DMS53 treated with DMSO at 0.1 percent for 48 hours (cell line): ENCODE data around the gene KRTAP9-9.
"Not testable (repeated sequence)": the region's sequence is repeated elsewhere in the genome, so short reads cannot be mapped to it uniquely, and the experiment has no call there.

Source experiments
- DNase-seq: peaks from one replicate; lab custom pipeline; 2025; ENCODE audit not compliant: unreplicated experiment; lab: John Stamatoyannopoulos, UW

The KRTAP9-9 gene

GRCh38 chr17:41264599-41264998 lies 9.4 kb downstream of the KRTAP9-9 start:
- DNase-seq = no peak

- no peak for DNase-seq
Measured at GRCh38 chr17:41265078-41265477, 9.9 kb downstream of the KRTAP9-9 start, which contains the start of gene KRTAP9-6. KRTAP9-6 (plus strand) TSS chr17:41265378; CDS start chr17:41265378, 0 bp downstream.

- no peak for DNase-seq
Measured at GRCh38 chr17:41267711-41268110, 12.5 kb downstream of the KRTAP9-9 start.

GRCh38 chr17:41271323-41271722 lies 16.1 kb downstream of the KRTAP9-9 start:
- not testable (repeated sequence) for DNase-seq

GRCh38 chr17:41271858-41272257 lies 16.7 kb downstream of the KRTAP9-9 start:
- DNase-seq = no peak

- not testable (repeated sequence) for DNase-seq
Measured at GRCh38 chr17:41275648-41276190, 20.5 kb downstream of the KRTAP9-9 start, which contains the start of gene KRTAP9-7. KRTAP9-7 (plus strand) TSS chr17:41275698; CDS start chr17:41275698, 0 bp downstream.

GRCh38 chr17:41278176-41278955 lies 23.2 kb downstream of the KRTAP9-9 start:
- DNase-seq = no peak

GRCh38 chr17:41284043-41284442 lies 28.9 kb downstream of the KRTAP9-9 start:
- no peak for DNase-seq

- DNase-seq = no peak
Measured at GRCh38 chr17:41284546-41284945, 29.4 kb downstream of the KRTAP9-9 start.

GRCh38 chr17:41287050-41287449 lies 31.9 kb downstream of the KRTAP9-9 start:
- no peak for DNase-seq

- DNase-seq = no peak
Measured at GRCh38 chr17:41294016-41294415, 38.8 kb downstream of the KRTAP9-9 start.

- no peak for DNase-seq
Measured at GRCh38 chr17:41296846-41297245, 41.7 kb downstream of the KRTAP9-9 start.

- DNase-seq = no peak
Measured at GRCh38 chr17:41298458-41299135, 43.4 kb downstream of the KRTAP9-9 start.

GRCh38 chr17:41301204-41301790 lies 46.1 kb downstream of the KRTAP9-9 start:
- DNase-seq = no peak

GRCh38 chr17:41301916-41302901 lies 47.0 kb downstream of the KRTAP9-9 start, which contains the start of gene KRTAP29-1:
KRTAP29-1 (minus strand) TSS chr17:41302851; CDS start chr17:41302851, 0 bp downstream.
- DNase-seq = no peak

GRCh38 chr17:41302981-41303380 lies 47.8 kb downstream of the KRTAP9-9 start:
- DNase-seq = no peak

GRCh38 chr17:41304091-41304490 lies 48.9 kb downstream of the KRTAP9-9 start:
- DNase-seq = no peak
